ENCODE data around the gene KEL.
"Not testable (repeated sequence)": the region's sequence is repeated elsewhere in the genome, so short reads cannot be mapped to it uniquely, and the experiment has no call there.

The KEL gene

GRCh38 chr7:142961973-142962926, at the start of gene KEL:
Gene KEL (minus strand): TSS chr7:142962363. CDS start chr7:142962206, 157 bp downstream.
- DNase-seq = no peak
- in situ Hi-C loops (cut with MboI; ENCODE audit: low pct_unique_long_range_greater_than_20kb, low sequenced_read_pairs) = no loop called here

- DNase-seq = peak; percentile 86
- in situ Hi-C loops (cut with MboI; ENCODE audit: low pct_unique_long_range_greater_than_20kb, low sequenced_read_pairs) = no loop called here
These were observed 46.1 kb upstream of the KEL start for GRCh38 chr7:143008007-143008901.

- no peak for DNase-seq
- in situ Hi-C loops (cut with MboI; ENCODE audit: low pct_unique_long_range_greater_than_20kb, low sequenced_read_pairs) = no loop called here
These were observed 43.6 kb upstream of the KEL start for GRCh38 chr7:143005632-143006260.

- DNase-seq = peak; percentile 85
- in situ Hi-C loops (cut with MboI; ENCODE audit: low pct_unique_long_range_greater_than_20kb, low sequenced_read_pairs) = no loop called here
These were observed 41.4 kb upstream of the KEL start for GRCh38 chr7:143003393-143004051.

- DNase-seq = no peak
- in situ Hi-C loops (cut with MboI; ENCODE audit: low pct_unique_long_range_greater_than_20kb, low sequenced_read_pairs) = no loop called here
These were observed 40.7 kb upstream of the KEL start for GRCh38 chr7:143002898-143003297.

- DNase-seq = peak; percentile 31
- in situ Hi-C loops (cut with MboI; ENCODE audit: low pct_unique_long_range_greater_than_20kb, low sequenced_read_pairs) = no loop called here
These were observed 39.9 kb upstream of the KEL start for GRCh38 chr7:143002106-143002505.

- DNase-seq = no peak
- in situ Hi-C loops (cut with MboI; ENCODE audit: low pct_unique_long_range_greater_than_20kb, low sequenced_read_pairs) = no loop called here
These were observed 38.5 kb upstream of the KEL start for GRCh38 chr7:143000648-143001047.

- in situ Hi-C loops (cut with MboI; ENCODE audit: low pct_unique_long_range_greater_than_20kb, low sequenced_read_pairs) = no loop called here
- no peak for DNase-seq
These were observed 37.6 kb upstream of the KEL start for GRCh38 chr7:142999793-143000192.

- no peak for DNase-seq
- in situ Hi-C loops (cut with MboI; ENCODE audit: low pct_unique_long_range_greater_than_20kb, low sequenced_read_pairs) = no loop called here
These were observed 36.8 kb upstream of the KEL start for GRCh38 chr7:142998966-142999365.

GRCh38 chr7:142997456-142997989, 35.4 kb upstream of the KEL start:
- no peak for DNase-seq
- in situ Hi-C loops (cut with MboI; ENCODE audit: low pct_unique_long_range_greater_than_20kb, low sequenced_read_pairs) = no loop called here

GRCh38 chr7:142992427-142992826, 30.3 kb upstream of the KEL start:
- in situ Hi-C loops (cut with MboI; ENCODE audit: low pct_unique_long_range_greater_than_20kb, low sequenced_read_pairs) = no loop called here
- DNase-seq = no peak

GRCh38 chr7:142984297-142984696, 22.1 kb upstream of the KEL start:
- in situ Hi-C loops (cut with MboI; ENCODE audit: low pct_unique_long_range_greater_than_20kb, low sequenced_read_pairs) = no loop called here
- no peak for DNase-seq

GRCh38 chr7:142983825-142984224, 21.7 kb upstream of the KEL start:
- DNase-seq = no peak
- in situ Hi-C loops (cut with MboI; ENCODE audit: low pct_unique_long_range_greater_than_20kb, low sequenced_read_pairs) = no loop called here

- in situ Hi-C loops (cut with MboI; ENCODE audit: low pct_unique_long_range_greater_than_20kb, low sequenced_read_pairs); DNase-seq: not testable (repeated sequence)
These were observed 16.2 kb upstream of the KEL start for GRCh38 chr7:142978402-142978801.

GRCh38 chr7:142974626-142975025, 12.5 kb upstream of the KEL start:
- in situ Hi-C loops (cut with MboI; ENCODE audit: low pct_unique_long_range_greater_than_20kb, low sequenced_read_pairs) = no loop called here
- no peak for DNase-seq

- DNase-seq = no peak
- in situ Hi-C loops (cut with MboI; ENCODE audit: low pct_unique_long_range_greater_than_20kb, low sequenced_read_pairs) = no loop called here
These were observed 7.0 kb upstream of the KEL start for GRCh38 chr7:142969183-142969582.

GRCh38 chr7:142968229-142968628, 6.1 kb upstream of the KEL start:
- in situ Hi-C loops (cut with MboI; ENCODE audit: low pct_unique_long_range_greater_than_20kb, low sequenced_read_pairs) = no loop called here
- no peak for DNase-seq

GRCh38 chr7:142964502-142965246, 2.5 kb upstream of the KEL start:
- in situ Hi-C loops (cut with MboI; ENCODE audit: low pct_unique_long_range_greater_than_20kb, low sequenced_read_pairs) = no loop called here
- no peak for DNase-seq
